T47D (cell line): ENCODE data around the gene SLC15A3.

ENCODE experiments used
- DNase-seq, 2 experiments: peaks; one replicate each; pipeline versions ENCODE4 v3.0.0 to v3.0.0-alpha.2; 2011 to 2012; ENCODE audit warnings: low read depth in 1 of 2, low spot score in 1 of 2
- JUND ChIP-seq: IDR thresholded peaks from 2 replicates; pipeline ENCODE4 v1.6.1; 2012; ENCODE audit warnings: low read depth
- in situ Hi-C: cut with HindIII; loops from 2 replicates; pipeline ENCODE4 v1.10.0; 2016; ENCODE audit warnings: low sequenced_read_pairs, low pct_unique_long_range_greater_than_20kb

Gene SLC15A3

GRCh38 chr11:60899046-60899936, 52.7 kb downstream of the SLC15A3 start:
- in situ Hi-C loops: no loop called here
- peak; percentile 66 to 84 for DNase-seq
- no peak for TF ChIP-seq JUND

GRCh38 chr11:60897496-60897895, 54.5 kb downstream of the SLC15A3 start:
- no peak for TF ChIP-seq JUND
- no peak for DNase-seq
- in situ Hi-C loops: no loop called here

- TF ChIP-seq JUND: no peak
- in situ Hi-C loops: no loop called here
- DNase-seq: no peak
Measured at GRCh38 chr11:60895687-60896086, 56.3 kb downstream of the SLC15A3 start.

- no peak for DNase-seq
- TF ChIP-seq JUND: no peak
- in situ Hi-C loops: no loop called here
Measured at GRCh38 chr11:60891103-60891741, 60.8 kb downstream of the SLC15A3 start.

GRCh38 chr11:60890696-60891095, 61.3 kb downstream of the SLC15A3 start:
- DNase-seq: no peak
- TF ChIP-seq JUND: no peak
- in situ Hi-C loops: no loop called here

- peak in 1 of 2 experiments; percentile 63 for DNase-seq
- in situ Hi-C loops: no loop called here
- TF ChIP-seq JUND: no peak
Measured at GRCh38 chr11:60889869-60890311, 62.1 kb downstream of the SLC15A3 start.

- peak; percentile 49 to 83 for DNase-seq
- in situ Hi-C loops: no loop called here
Measured at GRCh38 chr11:60887556-60887955, 64.4 kb downstream of the SLC15A3 start.

More at GRCh38 chr11:60887556-60887955, 64.4 kb downstream of the SLC15A3 start:
- TF ChIP-seq JUND: no peak
